ENCODE data around the gene CERS6. TPM values are rescaled to one million over a fixed set of nuclear protein-coding genes. Genes with fewer than 3 reads are reported as not detected.

The CERS6 gene
- total and polyA plus RNA-seq, 2 of the 8 experiments (the other 6 are each of a cell fraction or from before 2014, with no cell fraction given): 6.8 to 28.2 TPM

DNA sequence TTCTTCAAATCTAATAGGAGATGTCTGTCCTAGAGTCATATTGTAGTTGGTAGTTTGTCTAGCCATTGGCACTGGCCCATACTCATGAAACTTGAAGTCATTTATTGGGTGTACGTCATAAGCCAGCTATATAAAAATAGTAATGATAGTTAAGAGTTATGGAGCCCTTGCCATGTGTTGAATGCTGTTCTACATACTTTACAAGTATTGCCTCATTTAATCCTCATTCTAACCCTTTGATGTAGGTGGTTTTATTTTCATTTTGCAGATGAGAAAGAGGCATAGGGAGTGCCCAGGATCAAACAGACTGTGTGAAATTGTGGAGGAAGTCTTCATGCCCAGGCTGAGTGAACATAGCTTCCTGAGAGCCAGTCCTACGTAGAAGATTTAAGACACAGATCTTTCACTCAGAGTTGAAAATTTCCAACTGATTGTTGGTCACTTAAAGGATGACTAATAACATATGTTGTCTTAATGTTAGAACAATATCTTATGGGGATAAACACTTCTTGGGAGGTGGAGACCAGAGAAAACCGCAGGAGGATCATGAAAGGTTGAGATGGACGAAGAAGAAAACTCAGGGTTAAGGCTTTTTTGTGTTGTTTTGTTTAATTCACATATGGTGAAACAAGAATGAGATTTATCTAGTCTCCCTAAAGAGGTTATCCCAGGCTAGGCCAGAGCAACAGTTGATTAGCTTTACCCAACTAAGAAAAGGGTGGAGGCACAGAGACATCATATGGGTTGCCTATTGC is 156.0 kb downstream of the CERS6 start:
- no peak overlapping the region for H3K14ac ChIP-seq (ENCODE audit: insufficient read length)
- no peak for TF ChIP-seq SP1 (IDR thresholded peaks at IDR 0.05; ENCODE audit: low read depth, low read length)
- no peak for TF ChIP-seq CHD2 (IDR thresholded peaks at IDR 0.05; ENCODE audit: low read length)
- no peak for TF ChIP-seq NRF1 (IDR thresholded peaks at IDR 0.05; ENCODE audit: low read depth, low read length)
- no peak for TF ChIP-seq BCL11A (IDR thresholded peaks at IDR 0.05; ENCODE audit: low read depth in 2 of 2, low read length in 2 of 2)
- no peak for TF ChIP-seq FOSL1 (IDR thresholded peaks at IDR 0.05; ENCODE audit: insufficient read depth, low read depth, low read length)
- TF ChIP-seq KDM1A (IDR thresholded peaks at IDR 0.05; ENCODE audit: borderline replicate concordance, low read length): no peak
- TF ChIP-seq USF2 (IDR thresholded peaks at IDR 0.05; ENCODE audit: low read length): no peak
- TF ChIP-seq MAFK (IDR thresholded peaks at IDR 0.05; ENCODE audit: low read depth, low read length): no peak
- no peak for TF ChIP-seq RXRA (IDR thresholded peaks at IDR 0.05; ENCODE audit: insufficient read depth, low read depth, low read length)
- no peak for TF ChIP-seq SRF (IDR thresholded peaks at IDR 0.05; ENCODE audit: low read depth, low read length)

More for the DNA sequence above, 156.0 kb downstream of the CERS6 start:
- Histone ChIP-seq H3K23ac (ENCODE audit: insufficient read length) (no peak overlapping the region), H2BK5ac (ENCODE audit: low read depth, low read length) (no peak overlapping the region), H3K4ac (replicated peaks; ENCODE audit: insufficient read length, low read depth, low read length) (no peak overlapping the region), H3K9ac (replicated peaks in 1 of 4; ENCODE audit: extremely low read depth in 1 of 4, low read depth in 3 of 4, low read length in 3 of 4) (no peak overlapping the region), H3K4me2 (ENCODE audit: insufficient read depth in 1 of 2, low read depth in 2 of 2, low read length in 2 of 2) (no peak overlapping the region), H2BK20ac (ENCODE audit: low read length) (no peak overlapping the region), H3K23me2 (ENCODE audit: low read depth, low read length) (no peaks in the 10 kb centered on the region), H3K18ac (ENCODE audit: extremely low read depth, low read length) (no peak overlapping the region), H2BK120ac (replicated peaks; ENCODE audit: low read depth, low read length) (no peak overlapping the region), H3K27ac (ENCODE audit: low read depth, low read length) (no peak overlapping the region), H3K36me3 (ENCODE audit: control insufficient read depth in 2 of 4, insufficient read depth in 4 of 4, low read length in 3 of 4) (peaks cover 0 to 3% (median 3%) of the 10 kb centered on the region in 4 experiments; a peak in 2 of 8 replicates), H2BK12ac (ENCODE audit: low read depth, low read length) (no peak overlapping the region), H3K56ac (replicated peaks; ENCODE audit: insufficient read length, low read depth, low read length) (no peak overlapping the region), H2BK15ac (ENCODE audit: low read length) (no peak overlapping the region), H2AK5ac (ENCODE audit: low read depth, low read length) (no peak overlapping the region), H3K79me1 (ENCODE audit: low read depth, low read length) (no peaks in the 10 kb centered on the region), H3K27me3 (replicated peaks in 1 of 4; ENCODE audit: control insufficient read depth in 3 of 4, extremely low read depth in 1 of 4, insufficient read depth in 3 of 4, low read length in 3 of 4) (no peaks in the 10 kb centered on the region), H3K4me1 (replicated peaks in 1 of 4; ENCODE audit: control insufficient read depth in 3 of 4, insufficient read depth in 4 of 4, low read length in 3 of 4) (peaks cover 0 to 2% (median 0%) of the 10 kb centered on the region in 4 experiments; a peak in 2 of 7 replicates), H4K20me1 (replicated peaks in 1 of 2; ENCODE audit: control insufficient read depth in 1 of 2, insufficient read depth in 2 of 2, low read length in 2 of 2) (no peaks in the 10 kb centered on the region), H3K79me2 (ENCODE audit: control insufficient read depth in 1 of 2, insufficient read depth in 2 of 2, low read length in 2 of 2) (peaks cover 0 to 4% of the 10 kb centered on the region in 2 experiments; a peak in 1 of 4 replicates), H4K8ac (ENCODE audit: extremely low read depth, insufficient read depth, low read length) (no peak overlapping the region), H2AFZ (ENCODE audit: low read length) (no peak overlapping the region), H3K4me3 (ENCODE audit: extremely low read depth in 1 of 4, insufficient read depth in 2 of 4, low read depth in 3 of 4, low read length in 4 of 4) (no peak overlapping the region), H4K5ac (ENCODE audit: insufficient read length, low read depth, low read length) (no peak overlapping the region), H4K91ac (replicated peaks; ENCODE audit: insufficient read length, low read length) (no peak overlapping the region), H3K9me3 (ENCODE audit: insufficient read depth in 2 of 2, low read depth in 1 of 2, low read length in 1 of 2) (peaks cover 0 to 8% of the 10 kb centered on the region in 2 experiments; a peak in 2 of 4 replicates)
- DNase-seq (ENCODE audit: low read depth in 1 of 2, low spot score in 2 of 2) (no peak), FAIRE-seq (no peak)
- WGBS, 2 experiments (ENCODE audit: extremely low coverage in 1 of 2, insufficient coverage in 1 of 2, insufficient read length in 1 of 2, insufficient replicate concordance in 2 of 2, low coverage in 1 of 2, low lambda C conversion rate in 2 of 2, missing lambda C conversion rate in 1 of 2): 89% methylated on average over 4 of the region's 4 CpGs; no CpG with 5 or more reads in 1 of the 2 experiments
- ChIA-PET POLR2A (ENCODE audit: partially characterized antibody) (no interaction called here), CTCF (ENCODE audit: partially characterized antibody) (interaction anchor here (0.8 to 0.9 kb wide), 2 partner anchors 46 to 248 kb away, joined by 3 read pairs; no protein-coding TSS in a partner anchor)
